HTERT RPE-1 (cell line): Measurements from ENCODE around the gene PDCD6IP.

Experiments
- in situ Hi-C: fragments of 300-500 bp; cut with MboI; formaldehyde crosslinking; loops from 4 replicates; pipeline ENCODE4 v1.14.3; 2020; ENCODE audit warnings: low sequenced_read_pairs

The PDCD6IP gene

DNA sequence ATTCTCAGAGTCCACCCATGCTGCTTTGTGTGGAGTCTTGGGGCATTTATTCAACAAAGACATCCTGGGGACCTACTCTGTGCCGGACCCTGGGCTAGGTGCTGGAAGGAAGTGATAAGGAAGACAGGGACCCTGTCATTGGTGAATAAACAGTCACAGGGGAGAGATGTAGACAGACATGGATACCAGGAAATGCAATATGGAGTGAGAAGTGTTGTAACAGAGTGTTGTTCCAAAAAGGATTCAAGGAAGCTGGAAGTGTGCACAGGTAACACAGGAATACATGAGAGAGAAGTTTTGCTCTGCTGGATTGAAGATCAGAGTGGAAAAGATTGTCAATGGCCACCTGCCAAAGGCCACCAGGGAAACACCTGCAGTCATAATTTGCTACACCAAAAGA, 89.0 kb downstream of the PDCD6IP start:
- in situ Hi-C loops: no loop called here

DNA sequence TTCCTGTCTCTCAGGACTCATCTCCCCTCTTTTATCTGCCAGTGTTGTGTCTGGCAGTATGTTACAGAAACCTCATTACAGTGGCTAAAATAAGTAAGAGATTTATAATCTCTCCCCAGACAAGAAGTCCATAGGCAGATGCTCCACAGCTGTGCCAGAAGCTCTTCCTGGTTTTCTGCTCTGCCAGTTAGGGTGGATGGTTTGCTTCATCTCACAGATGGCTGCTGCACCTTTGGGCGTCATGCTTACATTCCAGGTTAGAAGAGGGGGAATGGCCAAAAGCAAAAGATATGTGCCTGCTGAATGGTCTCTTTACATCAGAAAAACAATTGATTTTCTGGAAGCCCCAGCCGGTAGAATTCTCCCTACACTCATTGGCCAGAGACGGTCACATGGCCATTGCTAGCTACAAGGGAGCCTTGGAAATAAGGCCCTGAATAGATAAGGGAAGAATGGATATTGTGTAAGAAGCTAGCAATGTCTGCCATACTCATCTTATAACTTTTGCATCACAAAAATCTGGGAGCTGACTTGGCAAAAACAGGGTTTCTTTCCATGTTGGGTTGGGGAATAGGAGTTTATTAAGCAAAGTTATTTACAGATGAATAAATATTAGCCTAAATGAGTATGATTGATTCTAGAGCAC, 91.1 kb downstream of the PDCD6IP start:
- in situ Hi-C loops: no loop called here

DNA sequence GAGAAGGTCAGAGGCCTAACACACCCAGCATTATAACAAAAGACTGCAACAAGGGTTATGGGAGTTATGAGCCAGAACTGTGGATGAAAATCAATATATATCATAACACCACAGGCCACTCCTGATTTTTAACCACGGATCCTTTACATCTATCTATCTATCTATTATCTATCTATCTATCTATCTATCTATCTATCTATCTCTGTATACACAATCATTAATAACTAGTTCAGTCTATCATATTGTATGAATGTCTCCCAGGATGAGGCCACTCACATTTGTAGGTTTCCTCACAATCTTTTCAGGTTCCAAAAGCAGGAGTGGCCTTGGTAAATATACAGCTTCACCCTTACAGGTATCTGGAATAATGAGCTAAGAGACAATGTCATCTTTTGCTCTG, 94.2 kb downstream of the PDCD6IP start:
- in situ Hi-C loops: no loop called here

DNA sequence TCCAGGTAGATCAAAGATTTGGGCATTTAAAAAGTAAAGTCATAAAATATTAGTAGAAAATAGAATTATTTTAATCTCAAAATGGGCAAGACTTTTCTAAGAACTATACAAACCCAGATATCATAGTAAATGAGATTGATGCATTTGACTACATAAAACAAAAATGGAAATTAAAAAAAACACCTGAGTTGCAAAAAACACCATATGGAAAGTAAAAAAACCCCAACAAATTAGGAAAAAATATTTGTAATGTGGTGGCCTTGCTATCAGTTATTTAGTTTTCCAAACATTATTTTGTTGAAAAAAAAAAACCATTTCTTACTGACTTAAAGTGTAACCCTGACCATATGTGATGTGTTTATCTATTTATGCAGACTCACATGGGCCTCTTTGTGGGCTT, 97.2 kb downstream of the PDCD6IP start:
- in situ Hi-C loops: no loop called here

DNA sequence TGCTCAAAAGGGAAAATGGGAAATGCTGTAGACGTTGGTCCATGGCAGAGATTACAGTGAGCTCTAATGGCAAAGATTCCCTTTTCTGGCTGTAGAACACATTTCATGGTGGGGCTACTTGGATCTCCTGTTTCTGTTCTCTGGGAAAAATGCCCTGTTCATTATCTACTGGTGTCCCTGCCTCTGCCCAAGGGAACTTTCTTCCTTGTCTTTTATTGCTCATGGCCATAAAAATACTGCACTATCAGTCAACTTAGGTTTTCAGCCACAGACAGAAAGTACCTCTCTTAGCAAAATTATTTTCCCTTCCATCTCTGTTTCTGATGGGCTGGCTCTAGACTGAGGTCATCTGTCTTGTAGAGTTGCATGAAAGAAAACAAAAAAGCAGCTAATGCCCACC, 98.9 kb downstream of the PDCD6IP start:
- in situ Hi-C loops: no loop called here

DNA sequence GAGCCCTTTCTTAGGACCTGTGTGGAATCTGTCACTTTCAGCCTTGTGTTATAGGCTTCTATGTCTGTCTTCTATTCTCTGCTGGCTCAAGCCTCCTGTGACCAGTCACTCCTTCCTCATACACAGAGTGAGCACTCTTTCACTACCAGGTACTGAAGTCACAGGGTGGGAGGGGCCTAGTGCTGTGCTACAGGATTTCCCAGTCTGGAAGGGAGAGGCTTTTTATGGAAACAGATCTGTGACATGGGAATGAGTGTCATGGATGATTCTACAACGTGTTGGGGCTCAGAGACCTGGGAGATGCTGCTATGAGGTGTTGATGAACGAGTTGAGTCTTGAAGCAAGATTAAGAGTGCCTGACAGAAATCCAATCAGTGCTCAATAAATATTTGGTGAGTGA, 100.5 kb downstream of the PDCD6IP start:
- in situ Hi-C loops: no loop called here

DNA sequence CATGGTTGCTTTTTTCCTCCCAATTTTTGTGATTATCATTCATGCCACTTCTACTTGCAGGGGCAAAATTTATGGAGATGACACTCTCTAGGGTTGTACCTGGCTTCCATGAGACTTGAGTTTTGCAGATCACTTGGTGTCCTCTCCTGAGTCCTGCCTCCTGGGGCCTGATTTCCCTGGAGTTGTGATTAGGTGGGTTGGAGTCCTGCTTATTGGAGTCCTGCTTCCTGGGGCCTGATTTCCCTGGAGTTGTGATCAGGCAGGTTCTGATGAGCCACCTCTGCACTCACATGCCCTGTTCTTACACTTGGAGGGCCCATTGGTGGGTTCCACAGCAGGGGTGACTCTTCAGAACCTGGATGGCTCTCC, 102.0 kb downstream of the PDCD6IP start:
- in situ Hi-C loops: no loop called here

DNA sequence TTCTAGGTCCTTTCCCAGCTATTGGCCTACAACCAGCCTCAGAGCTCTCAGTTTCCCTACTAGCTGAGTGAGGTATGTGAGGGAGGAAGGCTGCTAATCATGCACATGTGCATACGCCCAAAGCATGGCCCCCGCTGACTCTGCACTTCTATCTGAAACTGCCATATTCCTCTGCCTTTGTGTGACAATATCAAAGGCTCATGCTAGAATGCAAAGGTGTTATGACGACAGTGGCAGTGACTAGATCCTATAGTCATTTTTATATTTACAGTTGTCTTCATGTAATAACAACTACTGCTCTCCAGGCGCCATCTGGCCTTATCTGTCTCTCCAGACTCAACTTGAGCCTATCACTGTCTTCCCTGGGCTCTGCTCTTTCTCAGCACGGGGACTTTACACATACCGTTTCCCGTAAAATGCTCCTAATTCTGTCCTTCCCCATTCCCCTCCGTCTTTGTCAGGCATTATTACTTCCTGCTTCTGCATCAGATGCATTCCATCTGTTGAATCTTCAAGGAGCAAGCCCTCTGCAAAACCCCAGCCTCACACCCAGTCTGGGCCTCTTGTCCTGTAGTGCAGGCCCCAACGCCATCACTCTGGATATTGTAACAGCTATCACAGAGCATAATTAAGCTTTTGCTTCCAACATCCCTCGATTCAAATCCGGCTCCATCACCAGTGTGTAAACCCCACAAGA, 102.5 kb downstream of the PDCD6IP start:
- in situ Hi-C loops: no loop called here

DNA sequence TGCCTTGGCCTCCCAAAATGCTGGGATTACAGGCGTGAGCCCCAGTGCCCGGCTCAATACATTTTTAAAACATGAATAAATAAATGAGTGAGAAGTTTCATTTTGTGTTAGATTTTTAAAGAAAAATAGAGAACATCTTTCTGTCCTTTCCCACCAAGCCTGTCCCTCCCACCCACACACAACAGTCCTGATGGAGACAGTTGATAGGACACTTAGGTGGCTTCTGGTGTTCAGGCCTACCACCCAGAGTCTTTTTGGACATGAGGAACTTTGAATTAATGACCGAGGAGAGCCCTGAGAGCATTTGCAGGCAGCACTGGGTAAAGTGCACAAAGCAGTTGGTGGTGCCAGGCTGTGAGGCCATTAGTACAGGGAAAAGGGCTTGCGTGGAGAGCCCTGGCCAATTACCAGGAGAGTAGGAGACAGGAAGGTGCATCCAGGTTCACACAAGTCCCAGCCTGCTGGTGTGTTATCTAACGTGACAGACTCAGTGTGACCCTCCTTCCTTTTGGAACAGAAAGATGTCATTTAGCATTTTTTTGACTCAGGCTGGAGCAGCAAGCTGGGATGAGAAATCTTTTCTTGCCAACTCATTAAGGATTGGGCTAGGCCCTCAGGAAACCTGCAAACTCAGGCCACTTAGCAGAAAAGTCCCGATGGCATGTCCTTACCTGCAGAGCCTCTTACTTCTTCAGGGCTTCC, 103.6 kb downstream of the PDCD6IP start:
- in situ Hi-C loops: no loop called here

DNA sequence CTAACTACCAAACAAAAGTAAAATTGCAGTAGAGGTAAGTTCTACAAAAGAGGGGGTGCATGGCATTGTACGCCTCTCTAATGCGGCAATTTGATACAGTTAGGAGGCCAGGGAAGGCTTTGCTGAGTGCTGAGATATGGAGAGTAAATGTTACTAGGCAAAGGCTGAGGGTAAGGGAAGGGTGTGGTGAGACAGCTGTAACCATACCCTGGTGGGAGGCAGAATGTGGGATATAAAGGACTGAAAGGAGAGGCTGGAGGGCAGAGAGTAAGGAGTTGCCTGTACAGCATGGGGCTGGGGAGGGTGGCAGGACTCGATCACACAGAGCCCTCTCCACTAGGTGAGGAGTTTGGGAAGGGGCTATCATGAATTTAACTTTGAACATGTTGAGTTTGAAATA, 106.3 kb downstream of the PDCD6IP start:
- in situ Hi-C loops: no loop called here

DNA sequence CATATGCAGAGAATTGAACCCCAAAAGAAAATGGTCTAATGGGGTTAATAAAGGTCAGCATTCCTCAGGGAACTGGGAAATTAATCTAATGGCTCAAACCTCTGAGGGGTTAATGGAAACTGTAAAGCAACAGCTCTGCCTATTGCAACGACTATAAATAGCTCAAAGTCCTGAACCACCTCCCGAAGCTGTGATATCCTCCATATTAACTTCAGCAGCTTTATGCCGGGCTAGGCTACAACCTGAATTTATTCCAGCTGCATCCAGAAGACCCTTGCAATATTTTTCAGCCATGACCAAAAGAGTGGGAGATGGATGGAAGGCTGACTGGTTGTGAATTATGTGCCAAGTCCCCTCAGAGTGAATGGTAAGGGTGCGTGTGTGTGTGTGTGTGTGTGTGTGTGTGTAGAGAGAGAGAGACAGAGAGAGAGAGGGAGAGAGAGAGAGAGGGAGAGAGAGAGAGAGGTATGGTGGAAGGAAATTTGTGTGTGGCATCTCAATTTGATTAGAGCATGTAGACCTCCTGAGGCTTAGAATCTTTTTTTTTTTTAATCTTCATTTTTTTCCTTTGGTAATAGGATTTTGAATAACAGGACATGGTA, 109.9 kb downstream of the PDCD6IP start:
- in situ Hi-C loops: no loop called here

DNA sequence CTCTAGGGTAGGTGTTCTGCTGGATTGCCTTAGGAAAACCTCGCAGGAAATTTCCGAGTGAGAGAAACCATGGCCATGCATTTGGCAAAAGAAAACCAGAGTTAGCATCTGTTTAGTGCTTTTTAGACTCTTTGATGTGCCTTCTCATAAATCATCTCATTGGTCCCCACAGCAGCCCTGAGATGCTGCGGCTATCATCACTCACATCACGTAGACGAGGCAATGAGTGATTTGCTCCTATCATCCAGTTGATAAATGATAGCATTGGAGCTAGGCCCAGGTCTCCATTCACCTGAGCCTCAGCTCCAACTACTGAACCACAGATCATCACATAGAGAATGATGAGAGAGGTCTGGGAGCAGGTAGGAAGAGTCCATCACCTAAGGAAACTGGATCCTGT, 111.1 kb downstream of the PDCD6IP start:
- in situ Hi-C loops: no loop called here

DNA sequence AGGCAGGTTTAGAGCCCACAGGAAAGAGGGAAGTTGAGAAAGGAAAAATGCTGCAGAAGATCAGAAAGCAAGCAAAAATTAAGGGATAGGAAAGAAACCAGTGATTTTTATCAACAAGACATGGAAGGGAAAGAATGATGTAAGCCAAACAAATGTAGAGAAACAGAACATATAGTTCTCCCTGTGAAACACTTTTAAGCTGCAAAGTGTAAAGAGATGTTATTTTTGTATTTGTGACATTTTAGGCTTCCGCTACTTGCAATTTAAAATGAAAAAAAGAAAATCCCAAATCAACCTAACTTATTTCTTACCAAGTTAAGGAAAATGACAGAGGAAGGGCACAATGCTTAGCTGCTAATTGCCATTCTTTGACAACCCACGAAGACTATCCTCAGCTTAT, 111.6 kb downstream of the PDCD6IP start:
- in situ Hi-C loops: no loop called here

DNA sequence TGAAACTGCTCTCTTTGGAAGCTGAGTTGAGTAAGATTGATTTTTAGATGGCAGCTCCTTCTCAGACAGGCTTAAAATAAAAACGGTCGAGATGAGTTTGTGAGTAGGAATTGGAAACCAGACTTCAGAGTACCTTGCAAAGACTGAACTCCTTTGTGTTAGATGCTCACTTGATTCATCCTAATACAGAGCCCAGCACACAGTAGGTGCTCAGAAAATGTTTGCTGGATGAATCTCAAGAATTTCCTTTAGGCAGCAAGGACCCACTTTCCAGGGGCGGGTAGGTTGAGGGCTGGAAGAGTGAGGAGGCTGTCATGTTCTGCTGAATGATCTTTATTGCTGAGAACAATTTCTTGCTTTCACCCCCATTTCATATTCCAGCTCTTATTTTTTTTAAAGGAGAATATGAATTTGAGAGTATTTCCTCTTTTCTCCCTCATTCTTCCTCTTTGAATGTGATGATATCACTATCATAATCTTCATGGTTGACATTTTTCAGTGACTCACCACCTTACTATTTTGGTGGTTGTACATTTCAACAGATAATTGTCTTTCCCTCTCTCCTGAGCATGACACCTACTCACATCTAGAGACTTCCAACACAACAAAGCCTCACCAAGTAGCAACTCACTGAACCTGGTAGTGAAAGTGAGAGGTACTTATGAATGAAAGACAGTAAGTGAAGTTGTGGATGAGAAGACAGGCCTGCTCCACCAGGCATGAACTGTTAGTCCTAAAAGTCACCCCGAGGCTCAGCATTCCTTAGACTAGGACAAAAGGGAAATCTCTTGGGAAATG, 113.3 kb downstream of the PDCD6IP start:
- in situ Hi-C loops: no loop called here

DNA sequence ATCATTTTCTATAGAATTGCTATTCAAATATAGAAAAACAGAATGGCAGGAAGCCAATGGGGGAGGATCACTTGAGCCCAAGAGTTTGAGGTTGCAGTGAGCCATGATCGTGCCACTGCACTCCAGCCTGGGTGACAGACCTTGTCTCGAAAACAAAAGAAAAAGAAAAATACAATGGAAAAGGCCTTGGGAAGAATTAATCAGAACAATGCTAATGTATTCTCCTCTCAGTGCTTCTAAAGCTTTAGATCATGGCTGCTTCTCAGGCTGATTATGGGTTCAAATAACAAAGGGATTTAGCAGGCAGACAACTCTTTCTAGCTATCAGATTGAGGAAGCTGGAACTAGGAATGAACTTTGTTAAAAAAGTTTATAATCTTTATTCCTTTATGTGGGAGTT, 115.8 kb downstream of the PDCD6IP start:
- in situ Hi-C loops: no loop called here

DNA sequence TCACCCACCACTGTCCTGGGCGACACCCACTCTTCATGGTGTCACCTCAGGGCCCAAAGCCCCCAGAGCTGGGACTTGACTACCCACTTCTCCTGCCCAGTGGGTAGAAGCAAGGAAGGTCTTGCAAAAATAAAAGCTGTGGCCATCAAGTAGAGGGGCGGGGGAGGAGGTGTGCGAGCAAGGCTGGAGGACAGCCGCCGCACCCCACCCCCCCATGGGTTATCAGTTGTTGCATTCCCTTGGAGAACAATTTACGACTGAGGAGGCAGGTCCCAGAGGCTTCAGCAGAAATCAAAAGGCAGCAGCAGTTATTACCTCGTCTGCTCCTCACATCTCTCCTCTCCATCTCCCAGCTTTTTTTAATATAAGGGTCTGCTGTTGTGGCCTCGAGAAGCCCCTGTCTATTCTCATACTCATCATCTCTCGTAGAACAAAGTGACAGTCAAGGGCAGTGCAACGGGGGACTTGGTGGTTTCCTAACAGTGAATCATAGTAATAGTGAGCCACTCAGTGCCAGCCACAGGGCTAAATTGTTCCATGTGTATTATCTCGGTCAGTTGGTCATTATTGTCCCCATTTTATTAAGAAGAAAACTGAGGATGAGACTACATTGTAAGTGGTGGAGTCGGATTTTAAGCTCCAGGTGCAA, 116.4 kb downstream of the PDCD6IP start:
- in situ Hi-C loops: no loop called here

DNA sequence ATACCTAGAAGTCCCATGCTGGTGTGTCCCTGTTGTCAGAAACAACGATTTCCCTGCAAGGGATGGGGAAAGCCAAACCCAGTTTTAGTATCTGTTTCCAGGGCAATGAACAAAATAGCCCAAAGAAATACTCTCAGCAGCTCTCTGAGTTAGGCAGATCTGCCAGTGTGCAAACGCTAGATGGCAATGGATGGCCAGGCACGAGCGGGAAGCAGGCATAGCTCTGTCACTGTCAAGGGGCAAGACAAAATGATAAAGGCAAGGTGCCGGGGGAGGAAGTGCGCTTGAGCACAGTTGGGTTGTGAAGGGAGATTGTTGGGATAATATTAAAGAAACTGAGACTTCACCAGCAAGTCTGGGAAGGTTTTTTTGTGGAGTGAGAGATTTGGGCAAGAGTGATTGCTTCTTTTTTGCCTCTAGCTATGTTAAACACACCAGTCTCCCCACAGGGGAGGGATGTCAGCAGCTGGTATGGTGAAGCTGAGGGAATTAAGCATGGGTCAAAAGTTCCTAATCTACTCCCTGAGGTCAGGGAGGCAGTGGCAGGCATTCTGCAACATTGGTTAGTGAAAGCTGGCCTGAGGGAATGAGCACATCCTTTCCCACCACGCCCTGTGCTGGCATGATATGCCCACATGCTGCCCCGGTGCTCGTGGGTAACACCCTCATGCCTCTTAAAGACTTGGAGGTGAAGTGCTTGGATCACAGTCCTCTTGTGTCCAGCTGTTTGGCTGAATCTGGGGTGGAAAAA, 117.5 kb downstream of the PDCD6IP start:
- in situ Hi-C loops: no loop called here

DNA sequence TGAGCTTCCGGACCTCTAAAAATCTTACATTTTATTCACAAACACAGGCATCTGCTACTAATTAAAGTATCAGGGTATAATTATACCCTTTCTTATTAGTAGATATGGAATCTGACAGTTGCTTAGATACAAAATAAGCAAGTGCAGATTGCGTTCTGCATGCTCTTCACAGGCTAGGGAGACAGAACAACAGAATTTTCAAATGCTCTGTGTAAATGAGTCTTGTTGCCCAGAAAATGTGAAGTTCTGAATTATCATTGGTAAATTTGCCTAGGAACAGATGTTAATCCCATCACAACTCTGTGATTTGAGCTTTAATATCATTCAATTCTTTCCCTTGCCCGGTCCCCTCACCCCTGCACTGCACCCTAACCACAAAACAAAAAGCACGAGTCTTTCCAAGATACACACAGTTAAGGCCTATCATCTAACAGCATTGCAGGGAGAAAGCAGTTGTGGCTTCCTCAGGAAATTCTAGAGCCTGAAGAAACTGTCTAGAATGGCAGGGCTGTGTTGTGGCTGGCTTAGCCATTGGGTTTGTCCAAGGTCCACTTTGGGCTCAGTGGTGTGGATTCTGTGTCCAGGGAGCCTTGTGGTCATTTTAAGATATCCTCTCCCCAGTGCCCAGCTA, 119.8 kb downstream of the PDCD6IP start:
- in situ Hi-C loops: no loop called here
